Stimulated activated naive B cell treated with anti-CD40 and anti-IgM and Interleukin-4, amounts not matched to agents 10 μg/mL and 1 μg/mL and 100 μg/mL, for 72 hours (primary cell): ENCODE measurements around the gene CHMP3.

Experiments
- ATAC-seq, 2 donors: fragments of 150-1000 bp; cut with Tn5 transposase; replicated peaks; 2 replicates each; pipeline ENCODE4 v1.10.0; 2021; ENCODE audit warnings: moderate library complexity in 1 of 2
- DNase-seq: peaks from one replicate; pipeline ENCODE4 v3.0.0; 2021
- H3K27ac Mint-ChIP-seq: one replicate; pipeline ENCODE4 v1.8.0; 2022; ENCODE audit warnings: mild to moderate bottlenecking, mixed read lengths
- H3K27me3 Mint-ChIP-seq, 2 donors: one replicate each; pipeline ENCODE4 v1.8.0; 2022; ENCODE audit warnings: mixed read lengths in 2 of 2
- H3K36me3 Mint-ChIP-seq, 2 donors: one replicate each; pipeline ENCODE4 v1.8.0; 2022; ENCODE audit warnings: mixed read lengths in 2 of 2, mild to moderate bottlenecking in 1 of 2
- H3K4me1 Mint-ChIP-seq, 2 donors: one replicate each; pipeline ENCODE4 v1.8.0; 2022; ENCODE audit warnings: mixed read lengths in 2 of 2, mild to moderate bottlenecking in 1 of 2
- H3K4me3 Mint-ChIP-seq, 2 donors: one replicate each; pipeline ENCODE4 v1.8.0; 2022; ENCODE audit warnings: mild to moderate bottlenecking in 2 of 2, mixed read lengths in 2 of 2, moderate library complexity in 1 of 2
- H3K9me3 Mint-ChIP-seq, 2 donors: one replicate each; pipeline ENCODE4 v1.8.0; 2022; ENCODE audit warnings: mixed read lengths in 2 of 2, mild to moderate bottlenecking in 1 of 2

Gene CHMP3

DNA sequence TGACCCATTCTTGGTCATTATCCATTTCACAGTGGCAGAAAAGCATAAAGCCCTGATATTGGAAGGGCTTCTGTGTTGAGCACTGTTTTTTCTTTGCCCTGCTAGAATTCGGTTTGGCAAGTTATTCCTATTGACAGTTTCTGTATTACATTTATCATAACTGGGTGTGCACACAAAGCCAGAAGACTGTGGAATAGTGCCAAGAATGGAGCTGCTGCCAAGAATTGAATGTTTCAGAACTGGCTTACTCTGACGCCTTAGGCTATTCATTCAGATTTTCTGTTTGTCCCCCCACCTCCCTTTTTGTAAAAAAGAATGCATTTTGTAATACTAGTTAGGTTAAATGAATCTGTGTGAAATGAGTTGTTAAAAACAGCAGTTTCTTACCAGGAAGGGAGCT lies 109.4 kb downstream of the CHMP3 start:
- Mint-ChIP-seq H3K27ac (no peak overlapping the region), H3K9me3 (no peaks in the 10 kb centered on the region), H3K4me3 (no peak overlapping the region), H3K27me3 (no peaks in the 10 kb centered on the region), H3K36me3 (peaks cover 37 to 54% of the 10 kb centered on the region in 2 donors), H3K4me1 (peaks cover 0 to 2% of the 10 kb centered on the region in 2 donors)
- no peak for ATAC-seq
- DNase-seq: no peak
